Suppressor macrophage (primary cell): ENCODE measurements around the gene RALGAPA2.
"Not testable (repeated sequence)": the region's sequence is repeated elsewhere in the genome, so short reads cannot be mapped to it uniquely, and the experiment has no call there.

Experiments
- DNase-seq, 4 experiments: peaks; one replicate each; pipeline ENCODE4 v3.0.0-alpha.2; 2020 to 2022

RALGAPA2 gene

GRCh38 chr20:20568604-20569205, 143.7 kb downstream of the RALGAPA2 start:
- DNase-seq: peak; percentile 44 to 66 (median 50)

GRCh38 chr20:20567712-20568111, 144.7 kb downstream of the RALGAPA2 start:
- no peak for DNase-seq

DNA sequence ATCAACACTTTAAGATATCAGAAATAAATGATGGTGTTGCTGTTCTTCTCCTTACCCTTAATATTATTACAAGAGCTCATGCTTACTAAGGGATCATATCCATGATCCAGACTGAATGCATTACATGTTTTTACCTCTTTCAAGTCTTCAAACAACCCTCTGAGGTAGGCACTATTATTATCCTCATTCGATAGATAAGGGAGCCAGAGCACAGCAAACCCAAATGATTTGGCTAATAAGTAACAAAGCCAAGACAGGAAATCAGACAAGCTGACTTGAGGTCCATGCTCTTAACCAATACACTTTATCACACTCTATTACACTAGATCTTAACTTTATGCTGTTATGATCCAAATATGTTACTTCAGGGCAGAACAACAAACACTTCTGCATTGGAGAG, 145.9 kb downstream of the RALGAPA2 start:
- no peak for DNase-seq

DNA sequence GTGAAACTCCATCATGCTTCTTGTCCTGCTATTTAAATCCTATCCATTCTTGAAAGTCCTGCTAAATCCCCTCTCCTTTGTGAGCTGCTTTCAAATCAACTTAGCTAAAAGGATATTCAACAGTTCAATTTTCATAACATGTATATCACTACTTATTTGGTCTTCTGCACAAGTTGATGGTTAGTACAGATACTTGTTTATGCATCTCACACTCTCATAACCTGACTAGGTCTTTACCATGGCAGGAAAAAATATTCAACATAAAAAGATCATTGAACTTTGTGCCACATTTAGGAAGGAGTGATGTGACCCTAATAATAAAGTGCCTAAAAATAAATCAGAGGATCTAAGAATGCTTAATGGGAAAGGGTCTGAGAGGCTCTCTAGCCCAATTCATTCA, 148.2 kb downstream of the RALGAPA2 start:
- DNase-seq: no peak

DNA sequence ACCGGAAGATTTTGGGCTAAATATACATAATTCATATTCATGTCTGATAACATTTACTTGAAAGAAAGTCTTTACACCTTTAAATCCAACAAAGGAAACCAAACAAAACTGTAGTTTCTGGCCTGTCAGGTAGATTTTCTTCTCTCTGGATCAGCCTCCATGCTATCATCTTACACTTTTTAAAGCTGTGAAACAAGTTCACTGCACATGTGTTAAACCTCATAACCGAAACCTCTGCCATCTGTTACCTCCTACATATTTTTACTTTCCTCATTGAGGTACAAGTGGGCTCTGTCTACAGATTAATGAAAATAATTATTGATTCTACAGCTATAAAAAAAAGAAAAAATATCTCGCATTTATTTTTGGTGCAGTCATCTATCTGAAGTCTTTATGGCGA, 149.9 kb downstream of the RALGAPA2 start:
- DNase-seq: no peak

- DNase-seq: no peak
Measured at GRCh38 chr20:20561841-20562240, 150.6 kb downstream of the RALGAPA2 start.

- no peak for DNase-seq
Measured at GRCh38 chr20:20561172-20561571, 151.3 kb downstream of the RALGAPA2 start.

GRCh38 chr20:20557406-20557805, 155.0 kb downstream of the RALGAPA2 start:
- DNase-seq: no peak

DNA sequence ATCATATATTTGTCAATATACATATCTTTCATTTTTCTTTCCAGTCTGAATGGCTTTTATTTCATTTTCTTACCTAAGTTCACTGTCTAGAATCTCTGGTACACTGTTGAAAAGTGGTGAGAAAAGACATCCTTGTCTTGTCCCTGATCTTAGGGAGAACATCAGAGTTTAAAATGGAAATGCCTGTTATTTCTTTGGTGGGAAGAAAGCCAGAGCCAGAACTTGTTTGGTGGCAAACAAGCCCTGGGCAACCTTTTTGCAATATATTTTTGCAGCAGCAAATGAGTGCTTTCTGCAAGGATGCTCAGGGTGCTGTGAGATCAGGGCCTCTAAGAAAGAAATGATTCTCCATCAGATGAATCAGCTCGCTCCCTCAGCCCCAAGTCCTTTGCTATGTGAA, 156.6 kb downstream of the RALGAPA2 start:
- DNase-seq: no peak

DNA sequence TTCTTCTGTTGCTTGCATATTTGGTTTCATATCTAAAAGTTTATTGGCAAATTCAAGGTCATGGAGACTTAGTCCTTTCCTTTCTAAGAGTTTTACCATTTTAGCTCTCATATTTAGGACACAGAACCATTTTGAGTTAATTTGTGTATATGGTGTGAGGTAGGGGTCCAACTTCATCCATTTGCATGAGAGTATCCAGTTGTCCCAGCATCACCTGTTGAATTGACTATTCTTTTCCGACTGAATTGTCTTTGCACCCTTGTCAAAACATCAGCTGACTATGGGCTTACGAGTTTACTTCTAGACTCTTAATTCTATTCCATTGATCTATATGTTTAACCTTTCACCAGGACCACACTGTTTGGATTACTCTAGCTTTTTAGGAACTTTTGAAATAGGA, 157.5 kb downstream of the RALGAPA2 start:
- DNase-seq: no peak

GRCh38 chr20:20553541-20553940, 158.9 kb downstream of the RALGAPA2 start:
- no peak for DNase-seq

GRCh38 chr20:20552076-20552475, 160.4 kb downstream of the RALGAPA2 start:
- DNase-seq: no peak

GRCh38 chr20:20551409-20551808, 161.0 kb downstream of the RALGAPA2 start:
- DNase-seq: no peak

DNA sequence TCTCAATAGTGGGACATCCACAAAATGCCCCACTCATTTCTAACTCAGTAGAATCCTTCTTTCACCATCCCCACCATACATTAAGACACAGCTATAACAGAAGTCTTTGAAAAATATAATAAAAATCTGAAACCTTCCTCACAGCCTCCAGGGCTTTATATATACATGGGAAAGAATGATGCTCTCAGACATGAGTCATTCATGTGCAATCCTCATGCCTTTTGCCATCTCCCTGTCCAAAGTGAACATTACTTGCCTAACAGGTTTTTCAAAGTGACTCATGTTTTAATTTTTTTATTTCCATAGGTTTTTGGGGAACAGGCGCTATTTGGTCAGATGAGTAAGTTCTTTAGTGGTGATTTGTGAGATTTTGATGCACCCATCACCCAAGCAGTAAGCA, 162.7 kb downstream of the RALGAPA2 start:
- DNase-seq: peak in 2 of 4 experiments; percentile 6 to 39

GRCh38 chr20:20549267-20549612, 163.2 kb downstream of the RALGAPA2 start:
- DNase-seq: no peak

DNA sequence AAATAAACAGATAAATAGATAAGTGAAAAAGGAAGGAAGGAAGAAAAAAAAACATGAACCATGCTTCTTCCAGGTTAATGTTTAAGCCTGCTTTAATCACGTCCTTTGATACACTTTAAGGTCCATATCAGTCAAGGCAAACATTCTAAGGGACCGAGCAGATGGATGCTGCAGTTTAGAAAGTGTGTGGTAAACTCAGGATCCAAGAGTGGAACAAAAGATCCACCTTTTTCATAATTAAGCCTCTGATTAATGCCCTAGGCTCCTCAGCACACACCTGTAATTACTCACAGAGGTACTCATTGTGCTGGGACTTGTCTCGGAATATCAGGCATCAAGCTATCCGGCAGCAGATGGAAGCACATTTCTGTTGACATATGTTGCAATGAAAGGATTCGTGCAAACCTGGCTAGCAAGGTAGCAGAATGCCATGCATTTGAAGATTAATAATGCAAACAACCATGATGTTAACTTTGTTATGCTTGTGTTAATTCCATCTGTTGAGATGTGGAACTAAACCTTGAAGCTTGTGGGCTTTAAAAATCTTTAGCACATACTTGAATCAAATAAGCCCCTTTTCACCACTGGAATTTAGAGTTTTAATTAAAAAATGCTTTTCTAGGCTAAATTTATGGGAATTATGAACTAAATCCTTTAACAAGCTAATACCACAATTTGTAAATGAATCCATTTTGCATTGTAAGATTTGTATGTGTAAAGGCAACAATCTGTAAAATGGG, 163.7 kb downstream of the RALGAPA2 start:
- DNase-seq: no peak

DNA sequence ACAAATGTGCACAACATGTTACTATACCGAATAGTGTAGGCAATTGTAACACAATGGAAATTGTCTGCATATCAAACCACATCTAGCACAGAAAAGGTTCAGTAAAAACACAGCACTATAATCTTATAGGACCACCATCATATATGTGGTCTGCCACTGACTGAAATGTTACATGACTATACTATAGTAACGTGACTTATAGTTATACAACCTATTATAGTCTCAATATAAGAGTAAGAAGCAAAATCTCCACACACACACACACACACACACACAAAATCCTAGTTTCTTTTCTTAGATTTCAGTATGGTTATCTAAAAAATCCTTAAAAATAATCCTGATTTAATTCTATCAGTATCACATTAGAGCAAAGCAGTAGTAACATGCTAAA, 164.6 kb downstream of the RALGAPA2 start:
- no peak for DNase-seq

DNA sequence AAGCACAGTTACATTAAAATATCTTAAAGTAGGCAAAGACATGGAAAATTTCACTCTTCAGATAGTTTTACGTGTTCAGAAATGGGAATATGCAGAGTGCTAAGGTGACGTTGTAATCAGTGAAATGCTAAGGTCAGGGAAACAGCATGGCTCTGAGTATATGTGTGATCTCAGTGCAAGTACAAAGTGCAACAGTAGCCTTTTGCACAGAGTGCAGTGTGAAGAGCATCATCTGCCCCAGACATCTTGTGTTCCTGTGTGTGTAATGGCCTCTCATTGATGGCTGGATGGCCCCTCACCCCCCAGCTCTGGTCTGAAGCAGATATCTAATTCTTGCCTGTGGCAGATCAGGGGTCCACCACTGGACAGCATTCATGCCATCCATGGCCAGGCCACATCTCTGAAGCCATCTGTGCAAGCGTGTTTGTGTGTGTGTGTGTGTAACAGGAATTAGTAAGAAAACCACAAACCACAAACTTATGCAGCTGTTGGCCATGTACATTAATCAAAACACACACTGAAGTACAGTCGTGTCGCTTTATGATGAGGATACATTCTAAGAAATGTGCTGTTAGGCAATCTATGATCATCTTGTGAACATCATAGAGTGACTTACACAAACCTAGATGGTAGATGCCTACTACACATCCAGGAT, 165.1 kb downstream of the RALGAPA2 start:
- no peak for DNase-seq

DNA sequence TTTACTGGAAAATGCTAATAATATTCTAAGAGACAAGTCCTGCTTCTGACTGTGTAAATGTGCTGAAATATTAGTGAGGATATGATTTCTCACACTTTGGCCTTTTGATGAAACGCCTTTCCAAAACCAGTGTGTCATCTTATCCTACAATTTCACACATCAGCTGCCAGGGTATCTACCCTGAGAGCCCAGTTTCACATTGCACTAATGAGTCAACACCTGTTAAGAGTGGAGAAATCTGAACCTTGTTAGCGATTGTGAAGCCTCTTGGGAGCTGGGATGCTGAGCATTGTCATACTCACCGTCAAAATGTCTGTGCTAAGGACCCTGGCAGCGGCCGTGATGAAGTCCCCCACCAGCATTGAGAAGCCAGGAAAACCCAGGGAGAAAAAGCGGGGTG, 166.0 kb downstream of the RALGAPA2 start:
- no peak for DNase-seq

GRCh38 chr20:20543348-20543747, 169.1 kb downstream of the RALGAPA2 start:
- not testable (repeated sequence) for DNase-seq

GRCh38 chr20:20536240-20536933, 176.1 kb downstream of the RALGAPA2 start:
- DNase-seq: no peak

- no peak for DNase-seq
Measured at GRCh38 chr20:20535051-20535450, 177.4 kb downstream of the RALGAPA2 start.

GRCh38 chr20:20531283-20531682, 181.2 kb downstream of the RALGAPA2 start:
- no peak for DNase-seq
